Measurements from ENCODE around the gene SAMM50.

GRCh38 chr22:43995798-43996169 lies 40.5 kb downstream of the SAMM50 start:
- TF ChIP-seq POLR2A (IDR thresholded peaks at IDR 0.05; ENCODE audit: low read depth, low read length) (no peak), POLR2AphosphoS5 (IDR thresholded peaks at IDR 0.05; ENCODE audit: low read depth, low read length) (no peak), TAF1 (IDR thresholded peaks at IDR 0.05; ENCODE audit: borderline replicate concordance, low read depth, low read length) (no peak)
